OCI-LY3 (cell line): Measurements from ENCODE around the gene MINDY1.

ENCODE experiments used
- EZH2phosphoT487 ChIP-seq: fragments of 200-600 bp; shearing (Covaris generic); IDR thresholded peaks from 2 replicates; pipeline ENCODE4 v1.6.1; 2018; ENCODE audit warnings: antibody characterized with exemption, mixed run types, low read depth
- TF ChIP-seq, protein P1 (sequence below): fragments of 200-600, 300-600 bp; sonication (generic); IDR thresholded peaks from 2 replicates; pipeline ENCODE4 v1.5.1; 2014; ENCODE audit warnings: antibody characterized with exemption, low read length, low read depth

DNA sequence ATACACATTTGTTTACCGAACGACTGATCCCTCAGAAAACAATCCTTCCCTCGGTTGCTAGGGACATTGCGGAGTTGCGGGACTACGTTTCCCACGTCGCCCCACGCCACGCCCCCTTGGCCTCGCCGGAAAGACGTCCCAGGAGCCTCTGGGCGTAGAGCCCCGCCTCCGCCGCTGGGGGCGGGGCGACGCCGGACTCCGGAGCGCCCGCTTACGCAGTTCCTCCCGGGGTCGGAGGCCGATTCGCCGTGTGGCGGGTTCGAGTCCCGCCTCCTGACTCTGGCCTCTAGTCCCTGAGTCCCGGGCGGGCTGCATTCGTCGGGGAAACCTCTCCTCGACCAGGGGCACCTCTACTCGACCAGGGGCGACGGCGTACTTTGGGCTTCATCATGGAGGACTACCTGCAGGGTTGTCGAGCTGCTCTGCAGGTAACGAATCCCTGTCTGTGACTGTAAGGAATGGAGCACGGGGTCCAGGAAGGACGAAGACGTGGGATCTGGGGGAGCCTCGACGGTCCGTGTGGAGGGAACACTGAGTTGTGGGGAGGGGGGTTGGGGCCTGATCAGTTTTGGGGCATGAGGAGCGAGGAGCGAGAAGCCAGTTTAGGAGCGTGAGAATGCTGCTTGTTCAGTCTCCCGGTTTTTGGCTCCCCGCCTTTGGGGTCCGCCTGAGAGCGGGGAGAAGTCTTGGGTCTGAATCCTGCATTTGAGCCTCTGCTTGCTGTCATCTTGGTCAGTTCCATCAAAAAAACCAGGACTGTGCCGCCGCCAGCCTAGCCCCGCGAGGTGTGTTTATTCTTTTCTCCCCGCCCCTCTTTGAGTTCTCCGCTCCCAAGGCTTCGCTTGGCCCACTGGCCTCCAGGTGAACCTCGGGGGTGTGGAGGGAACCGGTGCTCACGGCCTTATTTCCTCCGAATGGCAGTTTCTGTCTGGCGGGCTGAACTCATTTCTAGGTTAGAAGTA lies 1.8 kb upstream of the MINDY1 start, which contains the start of gene PRUNE1:
- TF ChIP-seq, protein P1, sequence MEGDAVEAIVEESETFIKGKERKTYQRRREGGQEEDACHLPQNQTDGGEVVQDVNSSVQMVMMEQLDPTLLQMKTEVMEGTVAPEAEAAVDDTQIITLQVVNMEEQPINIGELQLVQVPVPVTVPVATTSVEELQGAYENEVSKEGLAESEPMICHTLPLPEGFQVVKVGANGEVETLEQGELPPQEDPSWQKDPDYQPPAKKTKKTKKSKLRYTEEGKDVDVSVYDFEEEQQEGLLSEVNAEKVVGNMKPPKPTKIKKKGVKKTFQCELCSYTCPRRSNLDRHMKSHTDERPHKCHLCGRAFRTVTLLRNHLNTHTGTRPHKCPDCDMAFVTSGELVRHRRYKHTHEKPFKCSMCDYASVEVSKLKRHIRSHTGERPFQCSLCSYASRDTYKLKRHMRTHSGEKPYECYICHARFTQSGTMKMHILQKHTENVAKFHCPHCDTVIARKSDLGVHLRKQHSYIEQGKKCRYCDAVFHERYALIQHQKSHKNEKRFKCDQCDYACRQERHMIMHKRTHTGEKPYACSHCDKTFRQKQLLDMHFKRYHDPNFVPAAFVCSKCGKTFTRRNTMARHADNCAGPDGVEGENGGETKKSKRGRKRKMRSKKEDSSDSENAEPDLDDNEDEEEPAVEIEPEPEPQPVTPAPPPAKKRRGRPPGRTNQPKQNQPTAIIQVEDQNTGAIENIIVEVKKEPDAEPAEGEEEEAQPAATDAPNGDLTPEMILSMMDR = no peak
- no peak for TF ChIP-seq EZH2phosphoT487
